Vagina (tissue), 2 donors: ENCODE data around the gene SLC25A23. TPM values are rescaled to one million over a fixed set of nuclear protein-coding genes. Genes with fewer than 3 reads are reported as not detected.

ENCODE experiments used
- DNase-seq, 2 donors: peaks; one replicate each; pipeline ENCODE4 v3.0.0-alpha.2; 2017; ENCODE audit errors: extremely low spot score in 2 of 2
- H3K27ac ChIP-seq: fragments of 200-600 bp; sonication (generic); one replicate; pipeline ENCODE4 v1.5.1; 2019
- H3K27me3 ChIP-seq: fragments of 200-600 bp; sonication (generic); one replicate; pipeline ENCODE4 v1.5.1; 2019
- H3K36me3 ChIP-seq, 2 donors: fragments of 200-600 bp; sonication (generic); one replicate each; pipeline ENCODE4 v1.5.1; 2017 to 2019
- H3K4me1 ChIP-seq: fragments of 200-600 bp; sonication (generic); one replicate; pipeline ENCODE4 v1.5.1; 2019
- H3K4me3 ChIP-seq, 2 donors: fragments of 200-600 bp; sonication (generic); 1 replicate in 1 of 2; 2 replicates in 1 of 2; pipeline ENCODE4 v1.5.1; 2016 to 2019
- H3K9me3 ChIP-seq: fragments of 200-600 bp; sonication (generic); one replicate; pipeline ENCODE4 v1.5.1; 2019
- CTCF ChIP-seq, 3 experiments: fragments of 450-650 bp in 2 of 3; fragments of 200-600 bp in 1 of 3; sonication (generic) in 1 of 3; IDR thresholded peaks; one replicate each; pipeline ENCODE4 v1.5.1; 2017 to 2019; ENCODE audit warnings: antibody characterized with exemption in 3 of 3, mild to moderate bottlenecking in 2 of 3, moderate library complexity in 2 of 3
- POLR2A ChIP-seq, 2 donors: fragments of 450-650 bp; IDR thresholded peaks; one replicate each; pipeline ENCODE4 v1.6.1; 2017; ENCODE audit warnings: antibody characterized with exemption in 2 of 2, mild to moderate bottlenecking in 2 of 2, moderate library complexity in 2 of 2
- POLR2AphosphoS5 ChIP-seq, 2 donors: sonication (generic); formaldehyde crosslinking; IDR thresholded peaks; one replicate each; pipeline ENCODE4 v1.9.0; 2017; ENCODE audit warnings: antibody characterized with exemption in 2 of 2, mild to moderate bottlenecking in 2 of 2, low read depth in 1 of 2; ENCODE audit not compliant: insufficient read depth in 1 of 2
- intact Hi-C: fragments of 100-400 bp; cut with DNase I; formaldehyde crosslinking; loops from one replicate; pipeline ENCODE4 v1.15.1; 2023
- total RNA-seq: library from RNA; depleted of rRNA; stranded (reverse); fragments of >200 nt; gene quantifications from one replicate; pipeline ENCODE4 v1.2.3, GENCODE V29; 2016

SLC25A23 gene
- total RNA-seq, 1 donor from 2014 or later, result 27.5 TPM

GRCh38 chr19:6453951-6454565 lies 5.5 kb downstream of the SLC25A23 start:
- Histone ChIP-seq H3K27me3 (no peaks in the 10 kb centered on the region), H3K4me1 (peaks cover 13% of the 10 kb centered on the region), H3K36me3 (peaks cover 3 to 36% of the 10 kb centered on the region in 2 donors), H3K4me3 (no peak overlapping the region), H3K9me3 (peaks cover 10% of the 10 kb centered on the region), H3K27ac (no peak overlapping the region)
- TF ChIP-seq CTCF (IDR thresholded peaks at IDR 0.05), result no peak
- TF ChIP-seq POLR2A (IDR thresholded peaks at IDR 0.05), result no peak
- no peak for TF ChIP-seq POLR2AphosphoS5 (IDR thresholded peaks at IDR 0.05; ENCODE audit: insufficient read depth in 1 of 2, low read depth in 1 of 2)
- DNase-seq, result no peak
- intact Hi-C loops, result no loop called here

GRCh38 chr19:6452899-6453298 lies 6.7 kb downstream of the SLC25A23 start:
- TF ChIP-seq POLR2AphosphoS5 (IDR thresholded peaks at IDR 0.05; ENCODE audit: insufficient read depth in 1 of 2, low read depth in 1 of 2), result no peak
- no peak for TF ChIP-seq CTCF (IDR thresholded peaks at IDR 0.05)
- TF ChIP-seq POLR2A (IDR thresholded peaks at IDR 0.05), result no peak
- intact Hi-C loops, result no loop called here

GRCh38 chr19:6452223-6452614 lies 7.4 kb downstream of the SLC25A23 start:
- Histone ChIP-seq H3K9me3 (peaks cover 10% of the 10 kb centered on the region), H3K36me3 (peaks cover 3 to 36% of the 10 kb centered on the region in 2 donors), H3K27ac (no peak overlapping the region), H3K27me3 (no peaks in the 10 kb centered on the region), H3K4me1 (no peaks in the 10 kb centered on the region), H3K4me3 (no peak overlapping the region)
- DNase-seq, result no peak
- intact Hi-C loops, result no loop called here
- TF ChIP-seq POLR2A (IDR thresholded peaks at IDR 0.05), result no peak
- no peak for TF ChIP-seq CTCF (IDR thresholded peaks at IDR 0.05)
- no peak for TF ChIP-seq POLR2AphosphoS5 (IDR thresholded peaks at IDR 0.05; ENCODE audit: insufficient read depth in 1 of 2, low read depth in 1 of 2)

More at GRCh38 chr19:6452899-6453298, 6.7 kb downstream of the SLC25A23 start:
- no peak overlapping the region for H3K4me3 ChIP-seq
- H3K9me3 ChIP-seq, result peaks cover 10% of the 10 kb centered on the region
- H3K4me1 ChIP-seq, result peaks cover 2% of the 10 kb centered on the region
- no peak for DNase-seq
- H3K36me3 ChIP-seq, result peaks cover 3 to 36% of the 10 kb centered on the region in 2 donors
- H3K27ac ChIP-seq, result no peak overlapping the region
- no peaks in the 10 kb centered on the region for H3K27me3 ChIP-seq

- DNase-seq, result no peak
- Histone ChIP-seq H3K27ac (no peak overlapping the region), H3K27me3 (no peaks in the 10 kb centered on the region), H3K9me3 (peaks cover 10% of the 10 kb centered on the region), H3K4me1 (no peaks in the 10 kb centered on the region), H3K4me3 (no peak overlapping the region), H3K36me3 (peaks cover 3 to 36% of the 10 kb centered on the region in 2 donors)
- TF ChIP-seq POLR2A (IDR thresholded peaks at IDR 0.05) (no peak), POLR2AphosphoS5 (IDR thresholded peaks at IDR 0.05; ENCODE audit: insufficient read depth in 1 of 2, low read depth in 1 of 2) (no peak), CTCF (IDR thresholded peaks at IDR 0.05) (no peak)
- intact Hi-C loops, result no loop called here
These were observed 7.9 kb downstream of the SLC25A23 start for GRCh38 chr19:6451583-6452222.

GRCh38 chr19:6450166-6450565 lies 9.4 kb downstream of the SLC25A23 start:
- H3K36me3 ChIP-seq, result peaks cover 3 to 24% of the 10 kb centered on the region in 2 donors

More at GRCh38 chr19:6450166-6450565, 9.4 kb downstream of the SLC25A23 start:
- H3K4me1 ChIP-seq, result no peaks in the 10 kb centered on the region
- TF ChIP-seq CTCF (IDR thresholded peaks at IDR 0.05) (no peak), POLR2A (IDR thresholded peaks at IDR 0.05) (no peak), POLR2AphosphoS5 (IDR thresholded peaks at IDR 0.05; ENCODE audit: insufficient read depth in 1 of 2, low read depth in 1 of 2) (no peak)
- no peak for DNase-seq
- intact Hi-C loops, result no loop called here
- no peaks in the 10 kb centered on the region for H3K27me3 ChIP-seq
- H3K27ac ChIP-seq, result no peak overlapping the region
- no peak overlapping the region for H3K4me3 ChIP-seq
- H3K9me3 ChIP-seq, result peaks cover 10% of the 10 kb centered on the region
